Activated naive CD4-positive, alpha-beta T cell (primary cell): ENCODE results near the gene ETFA.
"Not testable (repeated sequence)": the region's sequence is repeated elsewhere in the genome, so short reads cannot be mapped to it uniquely, and the experiment has no call there.

Experiments used
- DNase-seq, 4 experiments: peaks; one replicate each; lab custom pipeline; 2025; lab: John Stamatoyannopoulos, UW

Gene ETFA

DNA sequence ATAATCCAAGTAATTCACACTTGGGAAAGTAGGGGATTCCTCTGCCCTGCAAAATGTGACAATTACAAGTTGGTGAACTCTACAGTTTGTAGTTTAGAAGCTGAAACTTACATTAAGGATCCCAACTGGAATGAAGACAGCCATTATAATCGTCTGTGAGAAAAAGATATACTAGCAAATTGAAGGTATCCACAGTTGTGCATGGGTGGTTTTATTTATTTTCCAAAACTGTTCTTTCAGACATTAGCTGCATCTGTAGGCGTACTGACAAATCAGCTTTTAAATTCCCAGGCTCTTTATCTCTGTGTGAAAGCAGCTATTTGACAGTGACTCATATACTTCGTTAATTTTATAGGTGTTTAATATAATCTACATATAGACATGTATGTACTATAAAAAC is 12.8 kb upstream of the ETFA start:
- DNase-seq, result no peak

GRCh38 chr15:76321602-76322001 is 10.3 kb upstream of the ETFA start:
- no peak for DNase-seq

DNA sequence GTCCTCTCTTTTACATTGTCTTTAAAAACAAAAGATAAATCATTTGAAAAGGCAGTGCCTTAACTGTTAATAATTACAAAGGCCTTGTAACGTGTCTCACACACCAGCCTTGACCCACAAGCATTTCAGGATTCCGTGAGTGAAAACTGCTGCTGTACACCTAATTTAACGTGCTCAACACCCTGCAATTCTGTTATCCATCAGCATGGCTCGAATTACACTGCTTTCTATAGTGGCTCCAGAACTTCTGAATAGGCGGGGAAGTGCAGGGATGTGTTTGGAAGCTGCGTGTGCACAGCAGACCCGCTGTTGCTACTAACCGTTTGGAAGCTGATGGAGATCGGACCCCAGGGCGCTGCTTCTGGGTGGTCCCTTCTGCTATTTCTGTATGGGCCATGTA is 9.9 kb upstream of the ETFA start:
- DNase-seq, result no peak

DNA sequence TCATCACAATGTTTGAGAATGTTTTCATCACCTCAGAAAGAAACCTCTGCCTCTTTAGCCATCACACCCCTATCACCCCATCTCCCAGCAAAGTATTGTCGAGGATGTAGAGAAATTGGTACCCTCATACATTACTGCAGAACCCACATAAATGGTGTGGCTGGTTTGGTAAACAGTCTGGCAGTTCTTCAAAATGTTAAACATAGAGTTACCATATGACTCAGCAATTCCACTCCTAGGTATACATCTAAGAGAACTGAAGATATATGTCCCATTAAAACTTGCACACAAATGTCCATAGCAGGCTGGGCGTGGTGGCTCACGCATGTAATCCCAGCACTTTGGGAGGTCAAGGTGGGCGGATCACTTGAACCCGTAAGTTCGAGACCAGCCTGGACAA is 8.7 kb upstream of the ETFA start:
- no peak for DNase-seq

- DNase-seq, result no peak
Measured at GRCh38 chr15:76313731-76314130, 2.5 kb upstream of the ETFA start.

DNA sequence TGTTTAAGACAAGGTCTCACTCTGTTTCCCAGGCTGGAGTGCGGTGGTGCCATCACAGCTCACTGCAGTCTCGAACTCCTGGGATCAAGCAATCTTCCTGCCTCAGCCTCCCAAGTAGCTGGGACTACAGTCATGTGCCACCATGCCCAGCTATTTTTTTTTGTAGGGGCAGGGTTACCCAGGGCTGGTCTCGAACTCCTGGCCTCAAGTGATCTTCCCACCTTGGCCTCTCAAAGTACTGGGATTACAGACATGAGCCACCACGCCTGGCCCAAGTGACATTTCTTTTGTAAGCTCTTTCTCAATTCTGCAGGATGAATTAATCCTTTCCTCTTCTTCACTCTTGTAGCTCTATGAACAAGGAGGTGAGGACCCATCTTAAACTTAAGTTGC is 1.9 kb upstream of the ETFA start:
- DNase-seq, result not testable (repeated sequence)

DNA sequence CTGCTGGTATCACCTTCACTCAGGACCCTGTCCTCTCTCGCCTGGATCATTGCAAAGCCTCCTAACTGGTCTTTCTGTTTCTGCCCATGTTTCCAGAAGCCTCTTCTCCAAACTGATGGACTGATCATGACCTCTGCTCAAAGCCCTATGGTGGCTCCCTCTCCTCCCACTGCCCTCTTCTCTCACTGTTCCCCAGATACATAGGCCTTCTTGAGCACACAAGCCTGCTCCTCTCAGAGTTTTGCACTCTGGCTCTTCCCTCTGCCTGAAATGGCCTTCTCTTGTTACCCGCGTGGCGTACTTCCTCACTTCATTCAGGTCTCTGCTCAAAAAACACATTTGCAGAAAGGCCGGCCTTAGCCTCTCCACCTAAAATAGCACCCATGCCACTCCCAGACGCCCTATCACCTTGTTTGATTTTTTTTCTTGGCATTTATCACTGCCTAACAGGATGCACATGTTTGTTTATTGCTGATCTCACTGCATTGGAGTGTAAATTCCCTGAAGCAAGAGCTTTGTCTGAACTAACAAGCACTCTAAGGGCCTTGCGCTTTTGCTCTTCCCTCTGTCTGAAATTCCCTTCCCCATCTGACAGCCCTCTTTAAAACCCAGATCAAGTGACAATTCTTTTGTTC is 1.4 kb upstream of the ETFA start:
- DNase-seq, result no peak

DNA sequence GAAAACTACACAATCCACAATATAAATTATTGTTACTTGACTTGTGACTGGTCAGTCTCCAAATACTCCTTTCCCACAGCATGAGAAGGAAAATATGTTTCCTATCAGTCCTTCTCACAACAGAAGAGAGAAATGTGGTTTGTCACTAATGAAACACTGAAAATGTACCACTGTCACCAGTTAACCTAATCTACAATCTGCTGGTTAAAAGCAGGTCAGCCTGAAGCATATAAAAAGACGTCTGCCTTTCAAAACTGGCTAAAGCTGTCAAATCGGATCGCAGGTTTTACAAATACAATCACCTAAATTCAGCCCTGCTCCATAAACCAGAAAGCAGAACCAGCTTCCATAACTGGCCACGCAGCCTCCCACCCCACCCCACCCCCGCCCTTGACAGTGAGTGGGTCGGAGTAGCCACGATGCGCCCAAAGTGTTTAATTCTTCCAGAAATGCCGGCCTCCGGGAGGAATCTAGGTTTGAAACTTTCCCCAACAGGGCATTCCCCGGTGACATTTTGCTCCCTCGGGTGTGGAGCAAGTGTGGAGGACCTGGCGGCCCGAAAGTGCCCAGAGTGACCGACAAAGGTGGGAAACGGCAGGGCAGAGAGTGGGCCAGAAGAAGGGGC is 682 bp downstream of the ETFA start:
- no peak for DNase-seq

GRCh38 chr15:76309601-76310330 is 1.5 kb downstream of the ETFA start:
- no peak for DNase-seq

DNA sequence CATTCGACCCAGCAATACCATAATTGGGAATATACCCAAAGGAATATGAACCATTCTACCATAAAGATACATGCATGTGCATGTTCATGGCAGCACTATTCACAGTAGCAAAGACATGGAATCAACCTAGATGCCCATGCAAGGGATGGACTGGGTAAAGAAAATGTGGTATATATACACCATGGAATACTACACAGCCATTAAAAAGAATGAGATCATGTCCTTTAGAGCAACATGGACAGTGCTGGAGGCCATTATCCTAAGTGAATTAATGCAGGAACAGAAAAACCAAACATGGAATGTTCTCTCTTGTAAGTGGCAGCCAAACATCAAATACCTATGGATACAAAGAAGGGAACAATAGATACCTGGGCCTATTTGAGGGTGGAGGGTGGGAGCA is 7.4 kb downstream of the ETFA start:
- no peak for DNase-seq

- DNase-seq, result no peak
Measured at GRCh38 chr15:76299786-76300185, 11.5 kb downstream of the ETFA start.

DNA sequence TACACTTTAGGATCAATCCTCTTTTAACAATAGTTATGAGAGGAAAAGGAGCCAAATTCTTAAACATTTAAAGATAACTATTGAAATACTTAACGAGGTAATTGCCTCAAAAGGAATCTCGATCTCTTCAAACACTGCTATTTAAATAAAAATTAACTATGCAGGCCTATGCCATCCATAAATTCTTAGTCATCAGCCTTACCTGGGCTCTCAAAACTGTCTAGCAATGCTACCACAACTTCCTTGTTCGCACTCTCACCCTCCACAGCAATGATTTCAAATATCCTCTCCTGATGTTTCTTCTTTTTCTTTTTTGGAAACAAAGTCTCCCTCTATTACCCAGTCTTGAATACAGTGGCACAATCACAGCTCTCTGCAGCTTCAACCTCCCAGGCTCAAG is 12.3 kb downstream of the ETFA start:
- DNase-seq, result no peak

DNA sequence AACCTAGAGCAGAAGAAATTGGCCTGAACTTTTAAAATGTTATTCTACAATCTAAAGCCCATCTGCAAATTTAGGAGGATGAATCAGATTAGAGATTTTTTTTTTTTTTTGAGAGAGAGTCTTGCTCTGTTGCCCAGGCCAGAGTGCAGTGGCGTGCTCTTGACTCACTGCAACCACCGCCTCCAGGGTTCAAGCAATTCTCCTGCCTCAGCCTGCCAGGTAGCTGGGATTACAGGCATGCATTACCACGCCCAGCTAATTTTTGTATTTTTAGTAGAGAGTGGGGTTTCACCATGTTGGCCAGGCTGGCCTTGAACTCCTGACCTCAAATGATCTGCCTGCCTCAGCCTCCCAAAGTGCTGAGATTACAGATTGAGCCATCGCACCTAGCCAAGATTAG is 13.3 kb downstream of the ETFA start:
- not testable (repeated sequence) for DNase-seq

DNA sequence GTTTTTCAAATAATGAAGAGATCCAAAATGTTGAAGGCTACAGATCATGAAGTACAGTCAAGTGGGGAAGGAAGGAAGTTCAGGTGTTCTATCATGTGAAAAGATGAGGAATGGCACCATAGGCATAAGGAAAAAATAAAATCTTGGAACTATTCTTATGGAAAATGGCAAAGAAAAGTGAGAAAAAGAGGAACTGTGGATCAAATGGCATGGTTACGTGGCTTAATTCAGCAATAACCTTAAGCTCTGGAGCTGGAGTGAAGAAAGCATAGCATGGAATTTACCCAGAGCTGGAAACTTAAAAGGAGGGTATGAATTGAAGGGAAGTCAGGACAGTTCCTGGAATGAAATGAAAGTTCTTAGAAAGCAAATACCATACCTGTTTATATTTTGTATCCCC is 14.4 kb downstream of the ETFA start:
- no peak for DNase-seq

- DNase-seq, result not testable (repeated sequence)
Measured at GRCh38 chr15:76294463-76294862, 16.8 kb downstream of the ETFA start.

GRCh38 chr15:76293361-76293760 is 17.9 kb downstream of the ETFA start:
- DNase-seq, result no peak

- DNase-seq, result no peak
Measured at GRCh38 chr15:76289582-76289981, 21.7 kb downstream of the ETFA start.

- DNase-seq, result no peak
Measured at GRCh38 chr15:76286271-76286879, 24.9 kb downstream of the ETFA start.

DNA sequence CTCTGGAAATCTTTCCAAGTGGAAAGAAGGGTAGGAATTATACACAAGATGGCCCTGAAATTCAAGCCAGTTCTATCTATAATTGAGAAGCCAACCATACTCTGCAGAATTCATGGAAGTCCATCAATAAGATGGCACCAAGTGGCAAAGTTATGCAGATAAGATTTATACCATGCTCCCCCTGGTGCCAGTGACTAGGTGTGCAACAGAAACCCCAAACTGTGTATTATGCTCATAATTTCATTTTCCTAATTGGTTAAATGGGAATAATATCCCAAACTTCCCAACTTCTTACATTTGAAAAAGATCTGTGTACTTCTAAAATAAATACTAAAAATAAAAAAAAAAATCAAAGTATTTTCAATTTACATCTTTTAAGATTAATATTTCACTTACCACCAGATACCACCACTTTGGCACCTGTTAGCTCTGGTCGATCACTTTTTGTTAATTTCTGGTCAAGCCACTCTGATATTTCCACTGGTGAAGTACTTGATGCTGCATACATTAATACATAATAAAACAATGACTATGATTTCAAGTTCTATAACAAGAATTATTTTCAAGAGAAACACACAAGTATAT is 25.9 kb downstream of the ETFA start:
- DNase-seq, result no peak

DNA sequence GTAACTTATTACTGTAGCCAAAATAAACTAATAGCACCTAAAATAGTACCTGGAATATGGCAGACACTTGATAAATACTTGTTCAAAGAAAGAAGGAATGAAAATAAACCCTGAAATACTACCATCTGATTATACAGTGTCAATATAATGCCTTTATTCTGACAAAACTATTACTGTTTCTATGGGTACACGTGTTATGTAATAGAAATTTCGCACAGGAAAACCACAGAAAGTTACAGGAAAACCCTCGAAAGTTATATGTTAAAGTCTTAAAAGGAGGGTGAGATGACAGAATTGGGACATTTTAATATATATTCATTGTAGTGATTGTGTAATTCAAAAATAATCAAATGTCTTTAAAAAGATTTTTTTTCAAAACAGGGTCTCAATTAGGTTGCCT is 28.8 kb downstream of the ETFA start:
- no peak for DNase-seq

DNA sequence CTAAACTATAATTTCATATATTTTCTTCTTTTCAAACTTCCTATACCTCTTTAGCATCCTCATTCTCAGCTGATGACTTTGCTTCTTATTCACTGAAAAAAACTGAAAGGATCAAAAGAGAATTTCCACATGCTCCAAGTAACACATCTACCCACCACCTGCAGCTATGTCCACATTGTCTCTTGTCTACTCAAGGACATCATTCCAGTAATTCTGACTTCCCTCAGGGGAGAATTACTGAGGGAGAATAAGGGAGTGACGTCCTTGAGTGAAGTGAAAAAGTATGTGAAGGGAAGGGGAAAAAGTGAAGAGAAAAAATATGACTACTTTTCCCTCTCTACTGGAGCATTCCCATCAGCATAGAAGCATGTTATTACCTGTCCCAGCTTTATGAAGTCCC is 32.6 kb downstream of the ETFA start:
- no peak for DNase-seq

- DNase-seq, result no peak
Measured at GRCh38 chr15:76274821-76275220, 36.4 kb downstream of the ETFA start.

DNA sequence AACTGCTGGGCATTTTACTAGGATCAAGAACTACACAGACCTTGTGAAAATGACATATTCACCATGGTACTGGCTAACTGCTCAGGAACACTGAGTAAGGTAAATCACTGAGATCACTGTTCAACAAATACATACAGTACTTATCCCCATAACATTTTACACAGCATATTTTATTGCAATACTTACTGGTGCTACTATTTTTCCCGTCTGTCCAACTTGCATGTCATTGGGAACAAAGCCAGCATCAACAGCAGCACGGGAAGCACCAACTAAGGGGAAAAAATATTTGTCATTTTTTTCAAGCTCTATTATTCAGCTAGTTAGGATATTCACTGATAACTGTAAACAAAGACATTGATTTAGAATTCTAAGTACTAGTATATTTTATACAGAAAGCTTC is 37.0 kb downstream of the ETFA start:
- DNase-seq, result no peak
